ENCODE measurements around the gene DTNB.
"Not testable (repeated sequence)": the region's sequence is repeated elsewhere in the genome, so short reads cannot be mapped to it uniquely, and the experiment has no call there.

Gene DTNB

GRCh38 chr2:25673300-25674076 is at the start of gene DTNB:
TSS of gene DTNB (minus strand) at chr2:25673577. CDS start at chr2:25652660, 20,917 bp downstream.
- DNase-seq = peak; percentile 37

GRCh38 chr2:25722224-25722623 is 48.8 kb upstream of the DTNB start:
- no peak for DNase-seq

- DNase-seq = no peak
These were observed 47.2 kb upstream of the DTNB start for GRCh38 chr2:25720575-25720974.

- no peak for DNase-seq
These were observed 41.4 kb upstream of the DTNB start for GRCh38 chr2:25714740-25715139.

DNA sequence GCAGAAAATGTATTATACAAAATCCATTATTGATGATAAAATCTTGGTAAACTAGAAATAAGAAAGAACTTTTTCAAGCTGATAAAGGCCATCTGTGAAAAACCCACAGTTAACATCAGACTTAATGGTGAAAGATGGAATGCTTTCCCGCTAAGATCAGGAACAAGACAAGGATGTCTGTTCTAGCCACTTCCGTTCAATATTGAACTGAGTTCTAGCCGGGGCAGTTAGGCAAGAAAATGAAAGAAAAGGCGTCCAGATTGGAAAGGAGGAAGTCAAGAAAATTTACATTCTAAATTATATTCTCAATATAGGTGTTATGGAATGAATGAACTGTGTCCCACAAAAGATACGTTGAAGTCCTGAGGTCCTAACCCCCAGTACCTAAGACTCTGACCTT is 39.1 kb upstream of the DTNB start:
- no peak for DNase-seq

GRCh38 chr2:25711675-25712354 is 38.4 kb upstream of the DTNB start:
- no peak for DNase-seq

DNA sequence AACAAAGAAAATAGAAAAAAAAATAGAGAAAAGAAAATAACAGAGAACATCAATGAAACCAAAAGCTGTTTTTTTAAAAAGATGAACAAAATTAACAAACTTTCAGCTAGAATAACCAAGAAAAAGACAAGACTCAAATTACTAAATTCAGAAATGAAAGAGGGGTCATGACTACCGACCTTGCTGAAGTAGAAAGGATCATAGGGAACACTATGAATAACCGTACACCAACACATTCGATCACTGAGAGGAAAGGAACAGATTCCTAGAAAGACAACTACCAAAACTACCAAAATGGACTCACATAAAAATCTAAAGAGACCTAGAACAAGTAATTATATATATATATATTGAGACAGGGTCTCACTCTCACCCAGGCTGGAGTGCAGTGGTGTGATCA is 37.4 kb upstream of the DTNB start:
- no peak for DNase-seq

DNA sequence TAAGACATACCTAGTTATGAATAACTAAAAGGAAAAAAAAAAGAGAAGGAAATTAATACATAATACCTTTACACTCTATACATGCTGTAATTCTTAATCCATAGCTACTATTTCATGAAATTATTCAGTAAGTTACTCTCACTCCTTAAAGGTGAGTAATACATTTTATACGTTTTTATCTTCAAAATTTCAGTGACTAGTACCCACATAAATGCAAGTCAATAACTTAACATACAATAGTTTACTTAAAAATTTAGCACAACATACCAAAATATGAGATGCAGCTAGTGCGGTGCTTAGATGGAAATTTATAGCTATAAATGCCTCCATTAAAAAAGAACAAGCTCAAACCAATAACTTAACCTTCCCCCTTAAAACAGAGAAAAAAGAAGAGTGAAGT is 36.0 kb upstream of the DTNB start:
- DNase-seq = no peak

- DNase-seq = no peak
These were observed 34.7 kb upstream of the DTNB start for GRCh38 chr2:25707927-25708590.

- DNase-seq = not testable (repeated sequence)
These were observed 32.2 kb upstream of the DTNB start for GRCh38 chr2:25705575-25705974.

DNA sequence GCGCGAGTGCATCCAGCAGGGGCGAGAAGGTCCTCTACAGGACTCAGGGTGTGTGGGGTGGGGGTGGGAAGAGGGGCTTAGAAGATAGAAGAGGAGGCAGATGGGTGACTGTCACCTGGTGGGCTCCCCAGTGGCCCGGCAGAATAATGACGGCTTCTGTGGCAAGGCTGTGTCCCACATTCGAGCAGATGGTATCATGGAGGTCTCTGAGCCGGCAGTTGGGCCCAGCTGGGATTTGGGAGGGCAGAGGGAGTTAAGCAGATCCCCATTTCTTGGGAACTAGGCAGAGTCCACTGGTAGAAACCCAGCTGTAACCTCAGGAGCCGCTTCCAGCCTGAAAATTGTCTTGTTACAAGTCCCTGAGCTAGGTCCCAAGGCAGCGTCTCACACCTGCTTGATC is 28.4 kb upstream of the DTNB start:
- no peak for DNase-seq

GRCh38 chr2:25700221-25700660 is 26.9 kb upstream of the DTNB start:
- peak; percentile 68 for DNase-seq

DNA sequence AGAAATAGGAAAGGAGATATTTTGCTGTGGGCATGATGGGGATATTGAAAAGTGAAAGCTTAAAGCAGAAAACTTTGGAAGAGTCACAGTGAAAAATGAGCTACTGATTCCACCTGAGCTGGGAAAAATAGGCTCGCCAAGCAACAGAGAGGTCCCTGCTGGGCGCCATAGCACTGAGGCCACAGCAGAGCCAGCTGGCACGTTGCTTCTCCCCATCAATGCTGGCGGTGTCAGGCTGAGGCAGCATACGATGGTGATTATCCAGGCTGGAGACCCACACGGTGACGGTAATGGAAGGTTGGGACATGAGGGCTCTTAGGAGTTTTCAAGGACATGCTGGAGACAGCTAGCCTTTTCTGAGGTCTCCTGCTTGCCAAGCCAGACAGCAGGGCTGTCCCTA is 25.8 kb upstream of the DTNB start:
- DNase-seq = no peak

- DNase-seq = no peak
These were observed 25.4 kb upstream of the DTNB start for GRCh38 chr2:25698752-25699151.

DNA sequence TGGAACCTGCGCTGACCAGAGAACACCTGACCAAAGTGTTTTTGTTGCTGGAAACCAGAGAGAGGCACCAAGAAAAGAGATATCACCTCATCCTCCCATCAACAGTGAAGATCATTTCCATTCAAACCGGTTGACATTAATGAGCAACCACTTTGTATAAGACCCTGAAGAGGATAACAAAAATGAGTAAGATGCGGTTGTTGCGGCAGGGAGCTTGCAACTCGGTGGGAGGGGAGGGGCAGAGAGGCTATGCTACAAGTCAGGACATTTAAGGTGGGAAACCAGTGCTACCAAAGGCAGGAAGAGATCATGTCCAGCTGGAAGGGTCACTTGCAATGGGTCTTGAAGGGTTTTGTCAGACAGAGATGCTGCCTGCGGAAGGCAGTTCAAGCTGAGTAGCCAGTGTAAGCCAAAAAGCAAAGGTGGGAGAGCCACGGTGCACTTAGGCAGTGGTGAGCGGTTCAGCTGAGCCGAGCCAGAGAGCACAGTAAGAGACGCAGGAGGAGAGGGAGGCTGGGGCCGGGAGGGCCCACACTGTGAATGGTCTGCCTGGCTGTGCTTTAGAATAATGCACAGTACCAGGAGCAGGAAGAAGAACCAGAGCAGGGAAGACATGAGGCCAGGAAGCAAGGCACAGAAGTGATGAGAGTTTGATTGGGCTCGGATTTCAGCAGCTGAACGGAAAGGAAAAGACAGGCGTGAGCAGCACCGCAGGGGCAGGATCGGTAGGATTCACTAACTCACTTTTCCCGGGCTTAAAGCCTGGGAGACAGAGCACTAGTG is 24.4 kb upstream of the DTNB start:
- no peak for DNase-seq

- DNase-seq = no peak
These were observed 19.5 kb upstream of the DTNB start for GRCh38 chr2:25692737-25693445.

- DNase-seq = no peak
These were observed 18.8 kb upstream of the DTNB start for GRCh38 chr2:25692143-25692542.

DNA sequence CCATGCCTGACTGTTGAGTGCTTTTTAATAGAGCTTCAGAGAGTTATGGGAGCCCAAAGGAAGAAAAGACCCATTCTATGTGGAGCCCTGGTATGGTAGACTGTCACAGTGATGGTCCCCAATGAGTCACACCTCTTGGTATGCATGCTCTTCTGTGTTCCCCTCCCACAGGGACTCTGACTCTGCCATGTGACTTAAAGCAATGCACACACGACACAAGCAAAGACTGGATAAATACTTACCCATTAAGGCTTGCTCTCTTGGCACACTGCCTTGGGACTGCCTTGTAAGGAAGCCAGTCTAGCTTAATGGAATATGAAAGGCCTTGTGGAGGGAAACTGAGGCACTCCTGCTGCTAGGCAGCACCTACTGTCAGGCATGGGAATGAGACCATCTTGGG is 16.7 kb upstream of the DTNB start:
- no peak for DNase-seq

DNA sequence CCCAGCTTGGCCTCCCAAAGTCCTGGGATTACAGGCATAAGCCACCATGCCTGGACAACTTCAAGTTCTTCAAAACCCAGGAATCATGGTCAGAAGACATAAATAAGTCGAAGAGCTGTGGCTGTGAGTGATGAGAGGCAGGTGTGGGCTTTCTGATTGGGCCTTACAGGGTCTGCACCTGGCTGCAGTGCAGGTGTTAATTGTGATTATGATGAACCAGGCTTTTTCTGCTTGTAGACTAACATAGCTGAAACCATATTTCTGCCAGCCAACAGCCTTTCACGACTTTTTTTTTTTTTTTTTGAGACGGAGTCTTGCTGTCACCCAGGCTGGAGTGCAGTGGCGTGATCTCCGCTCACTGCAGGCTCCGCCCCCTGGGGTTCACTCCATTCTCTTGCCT is 14.9 kb upstream of the DTNB start:
- no peak for DNase-seq

GRCh38 chr2:25685741-25686140 is 12.4 kb upstream of the DTNB start:
- DNase-seq = no peak

DNA sequence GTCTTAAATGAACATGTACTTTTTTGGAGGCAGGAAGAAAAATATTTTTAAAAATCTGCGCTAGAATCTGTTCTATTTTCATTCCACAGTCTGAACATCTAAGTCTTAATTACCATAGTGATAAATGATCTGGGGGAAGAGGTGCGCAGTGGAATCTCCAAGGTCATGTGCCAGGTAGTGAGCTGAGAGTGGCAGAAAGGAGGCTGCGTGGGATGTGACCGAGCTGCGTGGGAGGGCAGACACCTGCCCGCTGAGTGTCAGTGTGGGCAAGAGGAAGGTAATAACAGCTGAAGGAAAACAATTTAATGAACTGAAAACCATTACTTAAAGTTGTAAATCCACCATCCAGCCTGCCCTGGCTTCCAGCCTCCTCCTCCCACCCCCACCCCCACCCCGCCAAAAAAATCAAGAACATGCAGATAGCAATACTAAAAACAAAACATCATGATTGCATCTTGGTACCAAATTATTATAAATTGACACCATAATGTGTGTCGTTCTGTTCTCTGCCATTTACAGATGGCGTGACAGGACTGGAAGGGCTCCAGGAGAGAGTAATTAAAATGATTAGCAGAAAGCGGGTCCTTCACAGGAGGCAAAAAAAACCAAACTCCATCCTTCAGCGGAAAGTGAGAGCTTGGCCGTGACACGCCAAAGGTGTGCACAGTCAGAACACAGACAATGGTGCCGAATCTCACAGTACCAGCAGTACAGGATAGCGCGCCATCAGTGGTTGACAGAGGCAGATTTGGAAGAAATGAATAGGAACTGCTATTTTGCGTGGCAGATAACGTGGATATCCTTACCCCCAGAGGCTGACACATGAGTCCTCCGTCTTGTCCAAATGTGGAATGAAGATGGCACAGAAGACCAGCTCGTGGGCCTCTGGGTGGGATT is 11.4 kb upstream of the DTNB start:
- DNase-seq = peak; percentile 63

Data from NCI-H1694 treated with DMSO at 0.1 percent for 48 hours (cell line).